ENCODE measurements around the gene NR1H2. TPM values are rescaled to one million over a fixed set of nuclear protein-coding genes. Genes with fewer than 3 reads are reported as not detected.
A peak's percentile ranks its signal among the peaks of the same experiment; 100 is the strongest.

NR1H2 gene
- total and polyA plus RNA-seq, 10 of the 15 experiments (the other 5 are each of a cell fraction or from before 2014, with no cell fraction given): 0.05 to 54.2 (median 35.1) TPM

DNA sequence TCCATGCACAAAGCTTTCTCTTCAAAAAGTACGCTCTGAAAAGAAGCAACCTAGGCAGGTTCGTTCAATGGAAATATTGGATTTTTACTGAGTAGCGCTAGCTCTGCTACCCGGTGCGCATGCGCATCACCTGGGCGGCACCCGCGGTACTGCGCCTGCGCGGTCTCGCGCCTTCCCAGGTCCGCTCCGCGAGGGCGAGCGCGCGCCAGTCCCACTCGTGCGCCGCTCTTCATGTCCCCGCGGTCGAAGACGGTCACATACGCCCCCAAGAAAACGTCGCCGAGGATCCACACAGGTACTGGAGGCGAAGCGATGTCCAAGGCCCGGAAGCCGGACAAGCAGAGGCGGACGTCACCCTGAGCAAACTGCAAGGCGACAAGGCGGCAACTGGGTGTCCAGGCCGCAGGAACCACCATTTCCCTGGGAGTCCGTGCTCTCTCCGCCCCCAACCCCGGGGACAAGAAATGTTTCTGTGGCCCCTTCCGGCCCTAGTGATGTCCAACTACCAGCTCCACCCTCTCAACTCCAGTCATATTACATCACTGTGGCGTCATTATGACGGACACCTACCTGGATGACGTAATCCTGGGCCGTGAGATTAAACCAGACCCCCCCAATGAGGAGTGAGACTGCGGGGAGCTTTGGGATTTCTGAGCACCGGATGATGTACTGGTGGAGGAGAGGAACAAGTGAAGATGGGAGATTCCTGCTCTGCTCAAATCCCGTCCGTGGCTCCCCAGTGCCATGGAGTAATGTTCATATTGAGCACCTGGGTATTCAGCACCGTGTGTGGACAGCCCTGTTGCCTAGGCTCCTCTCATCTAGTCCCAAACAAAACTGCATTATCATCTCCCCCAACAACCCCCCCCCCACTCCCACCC is 42.3 kb upstream of the NR1H2 start (continued):
- TF ChIP-seq REST (IDR thresholded peaks at IDR 0.05; ENCODE audit: low read depth, low read length) (no peak), ATF7 (IDR thresholded peaks at IDR 0.05; ENCODE audit: low read depth) (peak; percentile 90), POLR2AphosphoS5 (IDR thresholded peaks at IDR 0.05; ENCODE audit: low read length) (peak; percentile 78), TARDBP (IDR thresholded peaks at IDR 0.05; ENCODE audit: borderline replicate concordance) (no peak), FOXK2 (IDR thresholded peaks at IDR 0.05) (no peak), TCF3 (IDR thresholded peaks at IDR 0.05; ENCODE audit: borderline replicate concordance, insufficient read depth, low read depth, low read length) (0 out of 2 replicates have a peak, but pooled peaks have one; percentile 6)

Measured in GM12878 (cell line).